Left hindlimb (tissue), 1 donor: Measurements from ENCODE around the gene PPP2R1A.
A peak's percentile ranks its signal among the peaks of the same experiment; 100 is the strongest.
"Not testable (repeated sequence)": the region's sequence is repeated elsewhere in the genome, so short reads cannot be mapped to it uniquely, and the experiment has no call there.

Experiments used
- DNase-seq: peaks from one replicate; pipeline ENCODE4 v3.0.0-alpha.2; 2018

Gene PPP2R1A

DNA sequence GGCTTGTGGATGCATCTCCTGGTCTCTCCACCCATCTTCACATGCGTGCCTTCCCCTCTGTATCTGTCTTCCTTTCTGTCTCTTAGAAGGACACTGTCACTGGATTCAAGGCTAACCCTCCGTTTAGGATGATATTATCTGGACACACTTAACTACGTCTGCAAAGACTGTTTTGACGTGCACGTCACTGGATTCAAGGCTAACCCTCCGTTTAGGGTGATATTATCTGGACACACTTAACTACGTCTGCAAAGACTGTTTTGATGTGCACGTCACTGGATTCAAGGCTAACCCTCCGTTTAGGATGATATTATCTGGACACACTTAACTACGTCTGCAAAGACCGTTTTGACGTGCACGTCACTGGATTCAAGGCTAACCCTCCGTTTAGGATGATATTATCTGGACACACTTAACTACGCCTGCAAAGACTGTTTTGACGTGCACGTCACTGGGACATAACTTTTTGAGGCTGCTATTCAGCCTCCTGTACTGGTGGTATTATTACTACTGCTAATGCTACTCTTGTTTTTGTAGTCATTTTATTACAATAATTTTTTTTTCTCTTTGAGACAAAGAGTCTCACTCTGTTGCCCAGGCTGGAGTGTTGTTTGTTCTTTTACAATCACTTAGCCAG, 11.0 kb downstream of the PPP2R1A start:
- not testable (repeated sequence) for DNase-seq

DNA sequence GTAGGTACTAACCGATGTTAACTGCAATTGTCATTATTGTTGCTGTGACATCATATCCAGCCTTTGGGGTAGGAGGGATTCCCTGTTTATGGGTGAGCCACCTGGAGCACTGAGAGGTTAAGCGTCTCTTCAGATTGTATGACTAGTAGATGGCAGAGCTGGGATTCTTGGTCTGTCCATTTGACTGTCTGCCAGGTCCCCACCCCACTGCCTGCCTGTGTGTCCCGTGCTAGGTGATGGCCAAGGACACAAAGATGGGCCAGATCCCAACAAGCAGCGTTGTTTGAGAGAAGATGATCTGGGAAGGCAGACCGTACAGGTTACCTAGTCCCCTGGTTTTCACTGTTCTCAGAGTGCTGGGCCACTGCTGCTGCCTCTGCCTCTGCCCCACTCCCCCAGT, 16.6 kb downstream of the PPP2R1A start:
- no peak for DNase-seq

DNA sequence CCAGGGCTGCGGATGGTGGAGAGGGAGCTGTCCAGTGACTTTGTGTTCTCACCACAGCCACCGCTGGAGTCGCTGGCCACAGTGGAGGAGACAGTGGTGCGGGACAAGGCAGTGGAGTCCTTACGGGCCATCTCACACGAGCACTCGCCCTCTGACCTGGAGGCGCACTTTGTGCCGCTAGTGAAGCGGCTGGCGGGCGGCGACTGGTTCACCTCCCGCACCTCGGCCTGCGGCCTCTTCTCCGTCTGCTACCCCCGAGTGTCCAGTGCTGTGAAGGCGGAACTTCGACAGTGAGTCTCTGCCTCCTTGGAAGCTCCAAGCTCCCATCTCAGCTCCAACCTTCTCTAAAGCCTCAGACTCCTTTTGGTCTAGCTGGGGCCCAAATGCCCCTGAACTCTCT, 21.4 kb downstream of the PPP2R1A start:
- DNase-seq = no peak

GRCh38 chr19:52211926-52212571, 22.2 kb downstream of the PPP2R1A start:
- DNase-seq = no peak

- no peak for DNase-seq
Observed at GRCh38 chr19:52212572-52213255, 22.9 kb downstream of the PPP2R1A start.

DNA sequence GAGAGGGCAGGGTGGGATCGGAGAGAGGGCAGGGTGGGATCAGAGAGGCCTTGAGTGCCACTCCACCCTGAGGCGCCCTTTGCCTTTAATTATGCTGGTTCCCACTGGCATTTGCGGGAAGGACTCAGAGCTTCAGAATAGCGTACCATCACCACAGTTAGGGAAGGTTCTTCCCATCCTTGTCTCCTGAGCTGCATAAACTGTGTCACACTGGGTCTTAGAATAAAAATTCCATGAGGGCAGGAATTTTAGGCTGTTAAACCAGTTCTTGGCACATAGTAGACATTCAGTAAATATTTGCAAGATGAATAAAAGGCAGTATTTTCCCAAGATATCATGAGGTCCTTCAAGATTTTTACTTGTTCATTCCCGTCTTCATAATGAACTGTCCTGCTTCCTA, 24.4 kb downstream of the PPP2R1A start:
- no peak for DNase-seq

DNA sequence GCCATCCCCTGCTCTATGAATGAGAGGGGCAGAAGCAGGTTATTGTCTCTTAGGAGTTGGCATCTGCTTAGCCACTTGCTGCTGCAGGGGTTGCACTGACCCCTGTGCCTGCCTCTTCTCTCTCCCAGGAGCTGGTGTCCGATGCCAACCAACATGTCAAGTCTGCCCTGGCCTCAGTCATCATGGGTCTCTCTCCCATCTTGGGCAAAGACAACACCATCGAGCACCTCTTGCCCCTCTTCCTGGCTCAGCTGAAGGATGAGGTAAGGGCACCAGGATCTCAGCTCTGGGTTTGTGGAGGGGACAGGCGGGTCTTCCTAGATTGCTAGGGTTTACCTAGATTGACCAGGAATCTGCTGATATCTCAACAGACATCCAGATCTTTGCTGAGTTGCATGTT, 26.5 kb downstream of the PPP2R1A start:
- DNase-seq = no peak

DNA sequence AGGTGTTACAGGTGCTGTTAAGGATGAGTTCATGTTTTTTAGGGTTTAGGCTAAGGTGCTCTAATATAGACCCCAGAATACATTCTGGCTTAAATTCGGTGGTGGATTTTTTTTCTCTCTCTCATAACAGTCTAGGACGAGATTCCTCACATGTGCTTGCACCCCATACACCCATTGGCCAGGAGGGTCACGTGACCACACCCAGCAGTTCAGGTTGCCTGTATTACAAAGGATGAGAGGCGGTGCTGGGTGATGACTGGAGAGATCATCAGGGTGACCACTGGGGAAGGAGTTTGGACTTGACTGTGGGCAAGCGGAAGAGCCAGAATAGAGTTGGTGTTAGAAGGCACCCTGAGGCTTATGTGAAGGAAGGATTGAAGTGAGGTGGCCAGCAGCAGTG, 27.7 kb downstream of the PPP2R1A start:
- DNase-seq = no peak

- DNase-seq = peak; percentile 56
Observed at GRCh38 chr19:52219611-52220010, 29.8 kb downstream of the PPP2R1A start.

DNA sequence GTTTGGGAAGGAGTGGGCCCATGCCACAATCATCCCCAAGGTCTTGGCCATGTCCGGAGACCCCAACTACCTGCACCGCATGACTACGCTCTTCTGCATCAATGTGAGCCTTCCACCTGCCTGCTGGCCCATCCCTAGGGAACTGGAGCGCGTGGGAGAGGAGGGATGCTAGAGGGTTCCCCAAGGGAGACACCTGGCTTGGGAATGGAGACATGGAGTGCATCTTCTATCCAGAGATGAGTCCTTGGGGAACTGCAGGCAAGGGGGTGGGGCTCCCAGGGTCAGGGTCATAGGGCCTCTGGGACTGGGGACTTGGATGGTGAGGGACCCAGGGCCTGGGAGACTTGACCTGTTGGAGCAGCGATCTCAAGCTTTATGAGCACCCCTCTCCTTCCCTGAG, 31.2 kb downstream of the PPP2R1A start:
- no peak for DNase-seq

DNA sequence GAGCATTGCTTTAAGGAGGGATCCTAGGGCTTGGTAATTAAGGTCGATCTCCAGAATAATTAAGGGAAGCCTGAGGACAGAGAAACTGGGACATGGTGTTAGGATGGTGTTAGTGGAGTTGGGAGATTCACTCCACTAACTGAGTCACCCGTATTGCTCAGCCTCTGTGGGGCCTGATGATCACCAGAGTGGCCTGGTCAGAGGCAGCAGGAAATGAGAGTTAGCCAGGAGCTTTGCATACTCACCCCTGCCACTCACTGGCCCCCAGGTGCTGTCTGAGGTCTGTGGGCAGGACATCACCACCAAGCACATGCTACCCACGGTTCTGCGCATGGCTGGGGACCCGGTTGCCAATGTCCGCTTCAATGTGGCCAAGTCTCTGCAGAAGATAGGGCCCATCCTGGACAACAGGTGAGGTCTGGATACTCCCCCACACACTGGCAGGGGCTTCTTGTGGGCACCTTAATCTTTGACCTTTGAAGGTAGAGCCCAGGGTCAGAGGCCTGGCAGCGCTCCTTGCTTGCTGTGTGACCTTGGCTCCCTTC, 32.1 kb downstream of the PPP2R1A start:
- DNase-seq = no peak

GRCh38 chr19:52224211-52224610, 34.4 kb downstream of the PPP2R1A start:
- no peak for DNase-seq

GRCh38 chr19:52226652-52227051, 36.8 kb downstream of the PPP2R1A start:
- DNase-seq = no peak

DNA sequence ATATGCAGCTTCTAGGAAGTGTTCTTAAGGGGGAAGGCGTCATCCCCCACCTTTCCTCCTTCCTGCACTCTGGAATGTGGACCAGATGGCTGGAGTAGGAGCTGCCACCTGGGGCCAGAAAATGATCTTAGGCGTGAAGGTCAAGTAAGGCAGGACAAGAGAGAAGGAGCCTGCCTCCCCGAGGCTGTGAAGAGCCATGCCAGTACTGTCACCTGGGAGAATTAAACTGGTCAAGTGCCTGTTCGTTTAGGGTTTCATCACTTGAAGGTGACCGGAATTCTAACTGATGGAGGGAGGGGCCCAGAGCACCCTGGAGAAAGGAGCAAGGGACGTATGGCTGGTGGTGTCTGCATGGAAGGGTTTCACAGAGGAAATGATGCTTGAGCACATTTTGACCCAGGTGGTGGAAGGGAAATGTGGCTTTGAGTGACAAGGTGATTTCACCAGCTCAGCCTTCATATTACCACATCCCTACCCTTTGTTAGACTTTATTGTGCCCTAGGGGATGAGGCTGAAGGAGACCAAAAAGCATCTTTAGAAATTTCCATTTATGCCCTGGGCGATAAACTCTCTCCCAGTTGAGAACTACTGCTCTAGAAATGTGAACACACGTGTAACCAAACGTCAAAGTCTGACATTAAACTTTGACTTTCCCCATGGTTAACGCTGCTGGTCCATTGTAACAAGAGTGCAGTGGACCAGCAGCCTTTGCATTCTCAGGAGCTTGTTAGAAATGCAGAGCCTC, 37.5 kb downstream of the PPP2R1A start:
- DNase-seq = no peak

- no peak for DNase-seq
Observed at GRCh38 chr19:52227980-52228379, 38.1 kb downstream of the PPP2R1A start.

DNA sequence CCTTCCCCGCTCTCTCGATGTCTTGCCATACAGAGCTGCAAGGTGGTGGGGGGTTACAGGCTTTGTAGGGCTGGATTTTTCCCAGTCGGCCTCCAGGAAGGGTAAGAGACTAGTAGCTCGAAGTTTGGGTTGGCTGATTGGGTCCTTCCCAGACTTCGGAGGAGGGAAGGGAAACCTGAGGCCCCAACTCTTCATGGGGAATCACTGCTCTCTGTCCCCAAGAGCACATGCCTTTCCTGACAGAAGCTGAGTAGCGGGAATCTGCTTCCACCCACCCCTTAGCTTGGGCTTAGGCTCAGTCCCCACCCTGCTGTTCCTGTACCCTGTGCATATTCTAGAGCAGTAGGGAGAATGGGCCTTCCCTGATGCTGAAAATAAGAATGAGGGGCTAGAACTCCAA, 39.7 kb downstream of the PPP2R1A start:
- DNase-seq = no peak

GRCh38 chr19:52230685-52231084, 40.8 kb downstream of the PPP2R1A start:
- DNase-seq = no peak

- no peak for DNase-seq
Observed at GRCh38 chr19:52231154-52231910, 41.5 kb downstream of the PPP2R1A start.

DNA sequence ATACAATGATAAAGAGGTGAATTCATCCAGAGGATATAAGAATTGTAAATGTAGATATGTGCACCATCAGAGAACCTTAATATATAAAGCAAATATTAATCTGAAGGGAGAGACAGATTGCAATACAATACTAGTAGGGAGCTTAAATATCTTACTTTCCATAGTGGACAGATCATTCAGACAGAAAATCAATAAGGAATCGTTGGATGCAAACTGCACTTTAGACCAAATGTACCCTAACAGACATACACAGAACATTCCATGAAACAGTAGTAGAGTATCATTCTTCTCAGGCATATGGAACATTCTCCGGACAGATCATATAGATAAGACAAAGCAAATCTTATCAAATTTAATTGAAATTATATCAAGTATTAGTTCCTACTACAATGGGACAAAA, 44.6 kb downstream of the PPP2R1A start:
- DNase-seq = no peak

GRCh38 chr19:52237197-52237596, 47.3 kb downstream of the PPP2R1A start:
- no peak for DNase-seq

DNA sequence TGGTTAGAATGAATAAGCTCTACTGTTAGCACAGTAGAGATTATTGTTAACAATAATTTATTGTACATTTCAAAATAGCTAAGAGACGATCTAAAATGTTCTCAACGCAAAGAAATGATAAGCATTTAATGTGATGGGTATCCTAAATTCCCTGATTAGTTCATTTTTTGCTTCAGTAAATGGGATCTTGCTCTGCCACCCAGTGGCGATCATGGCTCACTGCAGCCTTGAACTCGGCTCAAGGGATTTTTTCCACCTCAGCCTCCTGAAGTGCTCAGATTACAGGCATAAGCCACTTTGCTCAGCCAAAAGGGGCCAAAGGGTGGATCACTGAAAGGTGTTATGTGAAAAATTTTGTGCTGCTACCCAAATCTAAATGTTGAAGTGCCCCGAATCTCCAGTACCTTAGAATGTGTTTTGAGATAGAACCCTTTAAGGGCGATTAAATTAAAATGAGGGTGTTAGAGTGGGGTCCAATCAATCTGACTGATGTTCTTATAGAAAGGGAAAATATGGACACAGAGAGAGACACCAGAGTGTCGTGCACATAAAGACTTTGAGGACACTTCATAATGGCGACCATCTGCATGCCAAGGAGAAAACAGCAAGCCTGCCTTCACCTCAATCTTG, 48.0 kb downstream of the PPP2R1A start:
- peak; percentile 62 for DNase-seq

DNA sequence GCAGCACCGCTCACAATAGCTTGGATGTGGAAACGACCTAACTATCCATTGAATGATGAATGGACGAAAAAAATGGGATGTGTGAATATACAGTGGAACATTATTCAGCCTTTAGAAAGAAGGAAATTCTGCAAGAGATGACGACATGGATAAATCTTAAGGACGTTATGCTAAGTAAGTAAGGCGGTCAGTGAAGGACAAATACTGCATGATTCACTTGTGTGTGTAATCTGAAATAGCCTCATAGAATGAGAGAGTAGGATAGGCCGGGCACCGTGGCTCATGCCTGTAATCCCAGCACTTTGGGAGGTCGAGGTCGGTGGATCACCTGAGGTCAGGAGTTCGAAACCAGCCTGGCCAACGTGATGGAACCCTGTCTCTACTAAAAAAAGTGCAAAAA, 54.2 kb downstream of the PPP2R1A start:
- no peak for DNase-seq
